Nephron (organoid): Measurements from ENCODE around the gene JMJD8.

Experiments used
- H3K27ac Mint-ChIP-seq, 3 experiments: 2 replicates each; pipeline ENCODE4 v1.8.0; 2020; ENCODE audit warnings: mixed read lengths in 3 of 3, mild to moderate bottlenecking in 2 of 3, moderate library complexity in 1 of 3
- H3K27me3 Mint-ChIP-seq: 2 replicates; pipeline ENCODE4 v1.8.0; 2021; ENCODE audit warnings: low read depth, mild to moderate bottlenecking, moderate library complexity, mixed read lengths
- H3K36me3 Mint-ChIP-seq: 2 replicates; pipeline ENCODE4 v1.8.0; 2020; ENCODE audit warnings: low read depth, mixed read lengths
- H3K4me1 Mint-ChIP-seq: 2 replicates; pipeline ENCODE4 v1.8.0; 2020; ENCODE audit warnings: mixed read lengths
- H3K4me3 Mint-ChIP-seq, 3 experiments: 2 replicates each; pipeline ENCODE4 v1.8.0; 2020; ENCODE audit warnings: mild to moderate bottlenecking in 3 of 3, mixed read lengths in 3 of 3, moderate library complexity in 2 of 3
- H3K9me3 Mint-ChIP-seq: 2 replicates; pipeline ENCODE4 v1.8.0; 2020; ENCODE audit warnings: mixed read lengths
- TF ChIP-seq, protein P1 (sequence below), 3 experiments: fragments of 200-600 bp; sonication (generic); IDR thresholded peaks; one replicate each; pipeline ENCODE4 v1.5.0; 2021; ENCODE audit warnings: antibody characterized with exemption in 3 of 3; ENCODE audit not compliant: unreplicated experiment in 3 of 3

JMJD8 gene

GRCh38 chr16:695355-696089, 11.4 kb upstream of the JMJD8 start:
- Mint-ChIP-seq H3K27me3 (peaks cover 90% of the 10 kb centered on the region), H3K4me1 (peaks cover 5% of the 10 kb centered on the region), H3K9me3 (no peaks in the 10 kb centered on the region)

DNA sequence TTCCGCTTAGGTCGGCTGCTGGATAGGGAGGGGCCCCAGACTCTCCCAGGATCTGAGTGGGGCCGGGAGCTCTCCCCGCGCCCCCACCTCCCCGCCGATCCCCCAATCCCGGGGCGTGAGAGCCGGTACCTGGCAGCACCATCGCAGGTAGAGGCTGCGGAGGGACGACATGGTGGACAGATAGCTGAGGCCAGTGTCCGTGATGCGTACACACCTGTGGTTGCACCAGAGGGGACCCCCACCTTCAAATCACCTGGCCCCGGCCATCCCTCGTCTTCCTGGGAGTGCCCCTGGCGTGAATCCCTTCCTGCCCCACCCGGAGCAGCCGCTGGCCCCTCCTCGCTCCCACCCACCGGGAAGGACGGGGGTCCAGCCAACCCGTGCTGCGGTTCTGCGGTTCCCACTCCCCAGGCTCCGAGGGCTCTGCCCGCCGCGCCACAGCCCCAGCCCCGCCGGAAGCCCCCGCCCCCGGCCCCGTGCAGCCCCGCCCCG, 10.8 kb upstream of the JMJD8 start:
- Mint-ChIP-seq H3K4me1 (peaks cover 10% of the 10 kb centered on the region), H3K36me3 (no peaks in the 10 kb centered on the region), H3K27ac (no peak overlapping the region)

More at GRCh38 chr16:695355-696089, 11.4 kb upstream of the JMJD8 start:
- no peaks in the 10 kb centered on the region for H3K36me3 Mint-ChIP-seq
- H3K4me3 Mint-ChIP-seq, result peak overlapping the region in 1 of 3 experiments; percentile 23
- TF ChIP-seq, protein P1, sequence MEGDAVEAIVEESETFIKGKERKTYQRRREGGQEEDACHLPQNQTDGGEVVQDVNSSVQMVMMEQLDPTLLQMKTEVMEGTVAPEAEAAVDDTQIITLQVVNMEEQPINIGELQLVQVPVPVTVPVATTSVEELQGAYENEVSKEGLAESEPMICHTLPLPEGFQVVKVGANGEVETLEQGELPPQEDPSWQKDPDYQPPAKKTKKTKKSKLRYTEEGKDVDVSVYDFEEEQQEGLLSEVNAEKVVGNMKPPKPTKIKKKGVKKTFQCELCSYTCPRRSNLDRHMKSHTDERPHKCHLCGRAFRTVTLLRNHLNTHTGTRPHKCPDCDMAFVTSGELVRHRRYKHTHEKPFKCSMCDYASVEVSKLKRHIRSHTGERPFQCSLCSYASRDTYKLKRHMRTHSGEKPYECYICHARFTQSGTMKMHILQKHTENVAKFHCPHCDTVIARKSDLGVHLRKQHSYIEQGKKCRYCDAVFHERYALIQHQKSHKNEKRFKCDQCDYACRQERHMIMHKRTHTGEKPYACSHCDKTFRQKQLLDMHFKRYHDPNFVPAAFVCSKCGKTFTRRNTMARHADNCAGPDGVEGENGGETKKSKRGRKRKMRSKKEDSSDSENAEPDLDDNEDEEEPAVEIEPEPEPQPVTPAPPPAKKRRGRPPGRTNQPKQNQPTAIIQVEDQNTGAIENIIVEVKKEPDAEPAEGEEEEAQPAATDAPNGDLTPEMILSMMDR (IDR thresholded peaks at IDR 0.05; ENCODE audit: unreplicated experiment in 3 of 3), result no peak
- H3K27ac Mint-ChIP-seq, result no peak overlapping the region

GRCh38 chr16:694187-694862, 10.2 kb upstream of the JMJD8 start:
- no peak overlapping the region for H3K4me3 Mint-ChIP-seq
- H3K36me3 Mint-ChIP-seq, result no peaks in the 10 kb centered on the region
- TF ChIP-seq, protein P1 (IDR thresholded peaks at IDR 0.05; ENCODE audit: unreplicated experiment in 3 of 3), result no peak
- H3K27me3 Mint-ChIP-seq, result peaks cover 85% of the 10 kb centered on the region
- peaks cover 10% of the 10 kb centered on the region for H3K4me1 Mint-ChIP-seq
- no peak overlapping the region for H3K27ac Mint-ChIP-seq
- H3K9me3 Mint-ChIP-seq, result no peaks in the 10 kb centered on the region

More for the DNA sequence above, 10.8 kb upstream of the JMJD8 start:
- H3K9me3 Mint-ChIP-seq, result no peaks in the 10 kb centered on the region
- H3K4me3 Mint-ChIP-seq, result no peak overlapping the region
- H3K27me3 Mint-ChIP-seq, result peaks cover 90% of the 10 kb centered on the region
- TF ChIP-seq, protein P1 (IDR thresholded peaks at IDR 0.05; ENCODE audit: unreplicated experiment in 3 of 3), result no peak

- Mint-ChIP-seq H3K27ac (no peak overlapping the region), H3K36me3 (no peaks in the 10 kb centered on the region), H3K4me1 (peaks cover 10% of the 10 kb centered on the region), H3K4me3 (no peak overlapping the region), H3K27me3 (peaks cover 79% of the 10 kb centered on the region), H3K9me3 (no peaks in the 10 kb centered on the region)
- TF ChIP-seq, protein P1 (IDR thresholded peaks at IDR 0.05; ENCODE audit: unreplicated experiment in 3 of 3), result no peak
Observed at GRCh38 chr16:693766-694165, 9.6 kb upstream of the JMJD8 start.

DNA sequence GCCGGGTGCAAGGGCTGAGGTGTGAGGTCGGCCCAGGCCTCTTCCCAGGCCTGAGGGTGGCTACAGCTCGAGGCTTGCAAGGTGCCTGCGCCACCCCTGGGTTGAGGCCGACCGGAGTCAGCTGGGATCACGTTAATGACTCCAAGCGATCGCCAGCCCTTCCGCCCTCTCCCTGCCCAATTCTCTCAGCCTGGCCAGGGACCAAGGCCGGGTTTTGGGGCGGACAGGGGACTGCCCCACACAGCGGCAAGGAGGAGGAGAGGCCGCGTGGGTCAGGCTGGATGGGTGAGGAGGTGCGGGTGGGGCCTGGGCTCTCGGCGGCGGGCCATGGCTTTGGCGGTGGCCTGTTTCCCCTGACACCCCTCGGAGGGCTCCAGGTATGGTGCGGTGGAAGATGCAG, 9.2 kb upstream of the JMJD8 start:
- Mint-ChIP-seq H3K27ac (no peak overlapping the region), H3K9me3 (no peaks in the 10 kb centered on the region), H3K27me3 (peaks cover 75% of the 10 kb centered on the region), H3K4me3 (peak overlapping the region in 1 of 3 experiments; percentile 21), H3K36me3 (no peaks in the 10 kb centered on the region), H3K4me1 (peaks cover 10% of the 10 kb centered on the region)
- TF ChIP-seq, protein P1 (IDR thresholded peaks at IDR 0.05; ENCODE audit: unreplicated experiment in 3 of 3), result no peak
